GM12878 (cell line): ENCODE data around the gene DSG2. TPM values are rescaled to one million over a fixed set of nuclear protein-coding genes. Genes with fewer than 3 reads are reported as not detected.

Experiments used
- ATF3 ChIP-seq: IDR thresholded peaks from 2 replicates; pipeline ENCODE4 v1.6.1; 2011; ENCODE audit warnings: low read depth, mild to moderate bottlenecking, low read length, moderate library complexity, borderline replicate concordance; ENCODE audit errors: extremely low read depth
- BCLAF1 ChIP-seq: fragments of 450-650 bp; IDR thresholded peaks from 2 replicates; pipeline ENCODE4 v1.6.1; 2017; ENCODE audit warnings: antibody characterized with exemption, mild to moderate bottlenecking, moderate library complexity
- CREB1 ChIP-seq: IDR thresholded peaks from 2 replicates; pipeline ENCODE4 v1.6.1; 2012; ENCODE audit warnings: low read depth, mild to moderate bottlenecking, inconsistent platforms
- EZH2 ChIP-seq: IDR thresholded peaks from 2 replicates; pipeline ENCODE4 v1.6.1; 2012; ENCODE audit warnings: low read depth, mild to moderate bottlenecking, control low read depth, inconsistent platforms, low read length, borderline replicate concordance; ENCODE audit not compliant: control insufficient read depth
- NFYB ChIP-seq: IDR thresholded peaks from 2 replicates; pipeline ENCODE4 v1.6.1; 2011; ENCODE audit warnings: low read depth, mild to moderate bottlenecking, low read length, improper control_type of control experiment, moderate library complexity; ENCODE audit not compliant: insufficient read depth
- RUNX3 ChIP-seq: IDR thresholded peaks from 2 replicates; pipeline ENCODE4 v1.6.1; 2012; ENCODE audit warnings: low read length, inconsistent platforms
- TCF3 ChIP-seq: IDR thresholded peaks from 2 replicates; pipeline ENCODE4 v1.6.1; 2012; ENCODE audit warnings: low read depth, mild to moderate bottlenecking, low read length, borderline replicate concordance; ENCODE audit not compliant: insufficient read depth
- polyA plus RNA-seq, 11 experiments: library from polyadenylated mRNA; depleted of rRNA in 4 of 11; unstranded in 6 of 11; stranded (reverse) in 5 of 11; fragments of >200 nt; fragmentation: Nextera tagmentation in 4 of 11; fragmentation: Illumina TruSeq in 1 of 11; extraction: Ambion mirVana in 4 of 11; extraction: Trizol in 1 of 11; gene quantifications; 1 replicate in 1 of 11; 2 replicates in 10 of 11; pipeline versions ENCODE4 v1.2.1 to v1.2.3, GENCODE V29; 2011 to 2016; ENCODE audit warnings: inconsistent platforms in 2 of 11, missing spikeins in 2 of 11, low read depth in 1 of 11
- total RNA-seq, 4 experiments: library from RNA; depleted of rRNA in 3 of 4; stranded (reverse); fragments of >200 nt in 3 of 4; fragmentation: Illumina TruSeq in 1 of 4; extraction: Trizol in 1 of 4; gene quantifications; 2 replicates each; pipeline versions ENCODE4 v1.2.1 to v1.2.3, GENCODE V29; 2013 to 2021
- TF ChIP-seq, protein P1 (sequence below): fragments of 450-650 bp; IDR thresholded peaks from 2 replicates; pipeline ENCODE4 v1.6.1; 2014; ENCODE audit warnings: mild to moderate bottlenecking
- TF ChIP-seq, protein P2 (sequence below): fragments of 450-650 bp; conservative IDR thresholded peaks from 2 replicates; pipeline ENCODE4 v1.6.1; 2017; ENCODE audit warnings: mild to moderate bottlenecking, moderate library complexity

The DSG2 gene
- total and polyA plus RNA-seq, 10 of the 15 experiments (the other 5 are each of a cell fraction or from before 2014, with no cell fraction given) = 11.7 to 46.2 (median 28.0) TPM

- no peak for TF ChIP-seq EZH2
- no peak for TF ChIP-seq RUNX3
- TF ChIP-seq, protein P1, sequence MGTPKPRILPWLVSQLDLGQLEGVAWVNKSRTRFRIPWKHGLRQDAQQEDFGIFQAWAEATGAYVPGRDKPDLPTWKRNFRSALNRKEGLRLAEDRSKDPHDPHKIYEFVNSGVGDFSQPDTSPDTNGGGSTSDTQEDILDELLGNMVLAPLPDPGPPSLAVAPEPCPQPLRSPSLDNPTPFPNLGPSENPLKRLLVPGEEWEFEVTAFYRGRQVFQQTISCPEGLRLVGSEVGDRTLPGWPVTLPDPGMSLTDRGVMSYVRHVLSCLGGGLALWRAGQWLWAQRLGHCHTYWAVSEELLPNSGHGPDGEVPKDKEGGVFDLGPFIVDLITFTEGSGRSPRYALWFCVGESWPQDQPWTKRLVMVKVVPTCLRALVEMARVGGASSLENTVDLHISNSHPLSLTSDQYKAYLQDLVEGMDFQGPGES = no peak
- TF ChIP-seq, protein P2, sequence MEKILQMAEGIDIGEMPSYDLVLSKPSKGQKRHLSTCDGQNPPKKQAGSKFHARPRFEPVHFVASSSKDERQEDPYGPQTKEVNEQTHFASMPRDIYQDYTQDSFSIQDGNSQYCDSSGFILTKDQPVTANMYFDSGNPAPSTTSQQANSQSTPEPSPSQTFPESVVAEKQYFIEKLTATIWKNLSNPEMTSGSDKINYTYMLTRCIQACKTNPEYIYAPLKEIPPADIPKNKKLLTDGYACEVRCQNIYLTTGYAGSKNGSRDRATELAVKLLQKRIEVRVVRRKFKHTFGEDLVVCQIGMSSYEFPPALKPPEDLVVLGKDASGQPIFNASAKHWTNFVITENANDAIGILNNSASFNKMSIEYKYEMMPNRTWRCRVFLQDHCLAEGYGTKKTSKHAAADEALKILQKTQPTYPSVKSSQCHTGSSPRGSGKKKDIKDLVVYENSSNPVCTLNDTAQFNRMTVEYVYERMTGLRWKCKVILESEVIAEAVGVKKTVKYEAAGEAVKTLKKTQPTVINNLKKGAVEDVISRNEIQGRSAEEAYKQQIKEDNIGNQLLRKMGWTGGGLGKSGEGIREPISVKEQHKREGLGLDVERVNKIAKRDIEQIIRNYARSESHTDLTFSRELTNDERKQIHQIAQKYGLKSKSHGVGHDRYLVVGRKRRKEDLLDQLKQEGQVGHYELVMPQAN = no peak
- no peak for TF ChIP-seq CREB1
- TF ChIP-seq TCF3 = no peak
- no peak for TF ChIP-seq BCLAF1
- TF ChIP-seq ATF3 = no peak
- TF ChIP-seq NFYB = no peak
- TF ChIP-seq, all 136 proteins: peak for 0
Observed at GRCh38 chr18:31492671-31493070, 5.3 kb upstream of the DSG2 start (continued).
